Cerebellar cortex (tissue), 1 donor: Measurements from ENCODE around the gene ACP1.
"Not testable (repeated sequence)": the region's sequence is repeated elsewhere in the genome, so short reads cannot be mapped to it uniquely, and the experiment has no call there.

Experiments used
- DNase-seq: peaks from one replicate; pipeline ENCODE4 v3.0.0-alpha.2; 2015; ENCODE audit warnings: low spot score

Gene ACP1

GRCh38 chr2:310994-311393, 46.2 kb downstream of the ACP1 start:
- no peak for DNase-seq

GRCh38 chr2:313991-314390, 49.2 kb downstream of the ACP1 start:
- no peak for DNase-seq

DNA sequence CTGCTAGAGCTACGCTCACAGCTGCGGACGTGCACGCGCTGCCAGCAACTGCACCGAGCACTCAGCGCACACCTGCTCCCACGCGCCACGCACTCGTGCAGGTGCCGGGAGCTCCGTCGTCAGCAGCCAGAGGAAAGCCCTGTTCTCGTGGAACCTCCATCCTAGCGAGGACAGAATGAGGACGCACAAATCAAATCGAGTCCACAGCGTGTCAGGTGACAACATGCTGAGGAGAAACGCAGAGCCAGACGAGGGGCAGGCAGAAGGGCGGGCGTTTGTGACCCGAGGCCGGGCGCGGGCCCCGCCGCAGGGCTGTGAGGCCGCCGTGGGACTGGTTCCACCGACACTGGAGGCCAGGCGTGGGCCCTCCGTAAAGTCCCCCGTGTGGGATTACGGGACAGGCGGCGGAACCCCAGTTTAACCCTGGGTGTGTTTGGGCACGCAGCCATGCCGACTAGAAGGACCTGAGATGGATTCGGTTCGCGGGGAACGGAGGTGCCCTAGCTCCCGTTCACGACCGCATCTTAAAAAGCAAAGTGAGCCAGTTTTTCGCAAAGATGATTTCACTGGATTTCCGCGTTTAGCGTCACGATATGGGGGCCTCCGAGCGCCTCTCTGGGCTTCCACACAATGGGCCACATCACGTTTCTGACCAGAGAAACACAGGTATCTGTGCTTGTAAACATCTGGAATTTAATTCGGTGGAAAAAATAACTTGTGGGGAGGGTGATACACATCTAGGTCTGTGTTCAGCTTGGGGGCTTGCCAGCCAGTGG, 50.0 kb downstream of the ACP1 start:
- no peak for DNase-seq

DNA sequence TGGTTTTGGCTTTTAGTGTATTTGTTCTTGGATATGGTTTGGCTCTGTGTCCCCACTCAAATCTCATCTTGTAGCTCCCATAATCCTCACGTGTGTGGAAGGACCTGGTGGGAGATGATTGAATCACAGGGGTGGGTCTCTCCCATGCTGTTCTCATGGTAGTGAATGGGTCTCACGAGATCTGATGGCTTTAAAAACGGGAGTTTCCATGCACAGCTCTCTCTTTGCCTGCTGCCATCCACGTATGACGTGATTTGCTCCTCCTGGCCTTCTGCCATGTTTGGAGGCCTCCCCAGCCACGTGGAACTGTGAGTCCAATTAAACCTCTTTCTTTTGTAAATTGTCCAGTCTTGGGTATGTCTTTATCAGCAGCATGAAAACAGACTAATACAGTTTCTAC, 51.2 kb downstream of the ACP1 start:
- not testable (repeated sequence) for DNase-seq

- no peak for DNase-seq
Observed at GRCh38 chr2:316381-316780, 51.6 kb downstream of the ACP1 start.

DNA sequence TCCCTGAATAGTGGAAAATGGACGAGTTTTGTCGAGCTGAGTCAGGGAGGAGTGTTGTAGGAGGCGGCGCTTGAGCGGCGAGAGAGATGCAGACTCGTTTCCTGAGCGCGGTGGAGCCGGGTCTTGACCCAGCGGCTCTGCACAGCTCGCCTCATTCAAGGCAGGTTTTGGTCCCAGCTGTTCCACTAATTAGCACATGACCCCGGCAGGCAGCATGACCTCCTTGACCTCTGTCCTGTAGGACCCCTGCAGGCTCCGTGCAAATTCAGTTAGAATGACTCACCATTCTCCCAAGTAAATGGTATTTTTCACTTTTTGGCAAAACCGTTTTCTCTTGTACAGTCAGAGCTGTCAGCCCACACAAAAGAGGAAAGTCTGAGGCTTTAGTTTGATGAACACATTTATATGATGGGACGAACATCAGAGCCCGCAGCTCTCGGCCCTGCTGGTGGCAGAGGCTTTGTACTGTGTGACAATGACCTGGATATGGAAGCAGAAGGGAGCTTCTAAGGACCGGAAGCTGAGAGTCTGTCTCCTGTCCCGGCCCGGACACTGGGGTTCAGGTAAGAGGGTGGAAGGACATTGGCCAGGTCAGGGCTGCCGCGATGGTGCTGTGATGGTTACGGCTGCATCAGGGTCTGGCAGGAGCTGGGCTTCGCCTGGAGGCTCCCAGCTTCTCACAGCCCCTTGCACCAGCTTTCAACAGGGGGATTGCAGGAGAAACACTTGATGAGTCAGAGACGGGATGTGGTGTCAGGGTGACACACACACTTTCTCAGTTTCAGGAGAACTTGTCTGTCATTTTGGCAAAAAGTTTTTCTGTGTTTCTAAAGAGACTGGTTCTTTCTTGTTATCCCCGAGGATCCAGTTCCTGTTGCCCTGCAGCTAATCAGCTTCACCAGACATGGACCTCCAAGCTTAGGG, 53.0 kb downstream of the ACP1 start:
- no peak for DNase-seq

- no peak for DNase-seq
Observed at GRCh38 chr2:319059-319600, 54.4 kb downstream of the ACP1 start.

DNA sequence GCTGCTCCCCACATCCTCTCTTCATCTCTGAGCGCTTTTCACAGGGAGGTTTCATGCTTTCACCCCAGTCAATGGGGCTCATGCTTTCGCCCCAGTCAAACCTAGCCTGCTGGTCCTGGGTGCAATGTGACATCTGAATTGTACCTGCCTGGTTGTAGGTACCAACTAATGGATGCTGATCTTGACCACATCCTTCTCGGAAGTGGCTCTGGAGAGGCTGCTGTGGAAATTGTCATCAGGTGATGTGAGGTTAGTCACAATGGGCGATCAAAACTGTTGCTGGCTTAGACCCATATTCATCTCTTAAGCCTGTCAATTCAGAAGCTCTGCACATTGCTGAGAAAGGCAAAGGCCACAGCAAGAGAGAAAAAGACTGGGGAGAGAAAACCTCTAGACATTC, 55.8 kb downstream of the ACP1 start:
- no peak for DNase-seq

DNA sequence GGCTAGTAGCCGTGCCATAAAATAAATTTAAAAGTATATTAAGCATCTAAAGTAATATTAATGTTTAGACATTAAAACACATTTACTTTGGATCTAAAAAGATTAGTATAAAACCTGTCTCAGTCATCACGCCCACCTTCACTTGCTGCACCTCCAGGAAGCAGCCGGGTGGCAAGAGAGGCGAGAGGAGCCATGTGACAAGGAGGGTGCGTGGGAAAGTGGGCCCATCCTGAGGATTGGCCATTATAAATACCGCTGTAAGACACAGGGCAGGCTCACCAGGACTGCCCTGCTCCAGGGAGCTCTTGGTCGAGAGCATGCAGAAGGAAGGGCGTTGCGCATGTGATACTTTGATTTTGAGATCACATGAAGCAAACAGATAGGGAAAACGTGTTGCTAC, 57.6 kb downstream of the ACP1 start:
- no peak for DNase-seq

DNA sequence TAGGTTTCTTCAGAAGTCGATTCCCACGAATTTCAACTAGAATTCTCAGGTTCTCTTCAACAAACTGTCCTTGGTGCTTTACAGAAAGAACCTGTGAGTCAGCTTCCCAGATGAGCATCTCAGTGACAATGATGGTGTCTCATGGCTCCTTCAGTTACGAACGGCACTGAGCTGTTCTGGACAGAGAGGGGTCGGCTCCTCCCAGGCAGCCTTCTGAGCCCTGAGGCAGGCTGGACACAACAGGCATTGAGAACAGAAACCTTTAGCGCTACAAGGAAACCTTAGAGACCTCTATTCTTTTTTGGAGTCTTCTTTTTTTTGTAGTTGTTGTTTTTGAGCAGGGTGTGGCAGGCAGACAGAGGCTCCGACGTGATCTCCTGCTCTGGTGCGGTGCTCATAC, 58.3 kb downstream of the ACP1 start:
- no peak for DNase-seq
